Stimulated activated CD4-positive, alpha-beta T cell treated with anti-CD3 and anti-CD28 coated beads, TNF-alpha, amount 100 ng/mL, for 24 hours (primary cell): ENCODE data around the gene PRH2.

Experiments
- DNase-seq, 3 experiments: peaks; one replicate each; pipeline ENCODE4 v3.0.0-alpha.2; 2020; ENCODE audit warnings: low read depth in 3 of 3

The PRH2 gene

DNA sequence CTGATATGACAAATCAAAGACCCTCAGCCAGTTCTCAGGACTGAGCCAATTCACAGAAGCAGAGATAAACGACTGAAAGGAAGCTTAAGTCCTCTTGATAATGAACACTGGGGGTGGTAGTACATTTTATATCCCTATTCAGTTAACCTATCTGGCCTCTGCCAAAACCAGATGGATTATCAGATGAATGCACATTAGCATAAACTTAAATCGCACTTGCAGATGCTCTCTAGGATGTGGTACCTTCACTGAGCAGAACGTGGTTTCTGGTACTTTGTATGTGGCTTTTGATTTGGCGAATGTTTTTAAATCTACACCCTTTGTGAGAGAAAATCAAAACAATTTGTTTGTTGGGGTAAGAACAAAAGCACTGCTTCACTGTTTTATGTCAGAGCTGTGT is 31.2 kb downstream of the PRH2 start:
- no peak for DNase-seq

GRCh38 chr12:10965476-10965875 is 36.4 kb downstream of the PRH2 start:
- no peak for DNase-seq

- no peak for DNase-seq
Measured at GRCh38 chr12:10966314-10966713, 37.3 kb downstream of the PRH2 start.

GRCh38 chr12:10967409-10967808 is 38.4 kb downstream of the PRH2 start:
- DNase-seq, result no peak

DNA sequence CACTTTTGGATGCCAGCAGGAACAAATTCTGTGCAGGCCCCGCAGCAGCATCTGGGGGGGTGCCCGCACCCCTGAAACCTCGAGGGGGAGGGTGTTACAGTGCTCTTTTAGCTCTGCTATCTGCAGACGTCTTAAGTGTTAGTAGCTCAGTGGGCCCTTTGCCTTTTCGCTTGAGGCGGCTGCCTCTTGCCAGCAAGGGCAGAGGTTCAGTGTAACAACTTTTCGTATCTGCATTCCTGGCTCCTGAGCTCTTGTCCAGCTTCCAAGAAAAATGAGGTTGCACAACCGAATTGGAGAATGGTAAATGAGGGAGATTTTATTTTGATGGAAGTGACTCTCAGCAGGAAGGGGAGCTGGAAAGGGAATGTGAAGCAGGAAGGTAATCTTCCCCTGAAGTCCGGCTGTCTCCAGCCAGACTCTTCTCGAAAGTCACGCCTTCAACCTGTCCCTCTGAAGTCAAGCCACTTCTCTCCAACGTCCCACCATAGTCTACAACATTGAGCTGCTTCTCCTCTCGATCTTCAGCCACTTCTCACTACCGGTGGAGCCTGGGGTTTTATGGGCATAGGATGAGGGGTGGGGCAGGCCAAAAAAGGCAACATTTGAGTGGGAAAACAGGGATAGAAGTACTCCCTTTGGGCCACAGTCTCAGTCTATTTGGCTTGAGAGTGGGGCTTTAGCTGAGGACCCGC is 39.9 kb downstream of the PRH2 start:
- DNase-seq, result no peak

DNA sequence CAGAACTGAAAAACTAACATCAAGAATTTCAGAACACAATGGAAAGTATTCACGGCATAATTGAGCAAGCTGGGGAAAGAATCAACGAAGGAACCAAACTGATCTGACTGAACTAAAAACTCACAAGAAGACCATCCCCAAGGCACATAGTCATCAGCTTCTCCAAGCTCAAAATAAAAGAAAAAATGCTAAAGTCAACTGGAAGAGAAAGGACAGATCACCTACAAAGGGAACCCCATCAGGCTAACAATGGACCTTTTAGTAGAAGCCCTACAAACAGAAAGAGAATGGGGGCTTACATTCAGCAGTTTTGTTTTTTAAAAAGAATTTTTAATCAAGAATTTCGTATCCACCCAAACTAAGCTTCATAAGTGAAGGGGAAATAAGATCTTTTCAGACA is 45.9 kb downstream of the PRH2 start:
- DNase-seq, result no peak

DNA sequence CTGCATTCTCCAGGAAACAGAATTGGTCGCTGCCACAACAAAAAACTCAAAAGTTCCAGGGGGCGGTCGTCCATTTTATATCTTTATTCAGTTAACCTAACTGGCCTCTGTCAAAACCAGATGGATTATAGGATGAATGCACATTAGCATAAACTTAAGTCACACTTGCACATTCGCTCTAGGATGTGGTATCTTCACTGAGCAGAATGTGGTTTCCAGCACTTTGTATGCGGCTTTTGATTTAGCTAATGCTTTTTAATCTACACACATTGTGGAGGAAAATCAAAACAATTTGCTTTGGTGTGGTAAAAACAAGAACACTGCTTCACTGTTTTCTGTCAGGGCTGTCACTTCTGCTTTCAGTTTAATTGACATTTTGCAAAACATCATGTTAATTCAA is 53.2 kb downstream of the PRH2 start:
- peak in 1 of 3 experiments; percentile 12 for DNase-seq
